GM23338 (cell line): Measurements from ENCODE around the gene AANAT. TPM values are rescaled to one million over a fixed set of nuclear protein-coding genes. Genes with fewer than 3 reads are reported as not detected.

ENCODE experiments used
- ATAC-seq: fragments of 200-7000 bp; cut with Tn5 transposase; 3 replicates; pipeline ENCODE4 v1.9.1; 2020
- DNase-seq: peaks from one replicate; pipeline ENCODE4 v3.0.0-alpha.2; 2015; ENCODE audit warnings: low spot score
- H2AFZ ChIP-seq: fragments of 200-600 bp; sonication (generic); 2 replicates; pipeline ENCODE4 v1.8.0; 2016; ENCODE audit warnings: antibody characterized with exemption, mild to moderate bottlenecking, moderate library complexity
- H3F3A ChIP-seq: fragments of 200-600 bp; sonication (generic); replicated peaks from 2 replicates; pipeline ENCODE4 v1.8.0; 2017; ENCODE audit warnings: antibody characterized with exemption, mixed run types, low read depth
- H3K27ac ChIP-seq: fragments of 200-600 bp; sonication (generic); 2 replicates; pipeline ENCODE4 v1.6.1; 2016; ENCODE audit warnings: low read depth
- H3K27me3 ChIP-seq: fragments of 200-600 bp; sonication (generic); 2 replicates; pipeline ENCODE4 v1.8.0; 2016; ENCODE audit warnings: mild to moderate bottlenecking, mixed run types, moderate library complexity; ENCODE audit not compliant: insufficient read depth
- H3K36me3 ChIP-seq: fragments of 200-600 bp; sonication (generic); 2 replicates; pipeline ENCODE4 v1.8.0; 2016; ENCODE audit warnings: mild to moderate bottlenecking; ENCODE audit not compliant: insufficient read depth
- H3K4me1 ChIP-seq: fragments of 200-600 bp; sonication (generic); 2 replicates; pipeline ENCODE4 v1.8.0; 2016; ENCODE audit warnings: mild to moderate bottlenecking, moderate library complexity; ENCODE audit not compliant: insufficient read depth
- H3K4me2 ChIP-seq: fragments of 200-600 bp; sonication (generic); 2 replicates; pipeline ENCODE4 v1.7.1; 2017; ENCODE audit warnings: mixed run types
- H3K4me3 ChIP-seq: fragments of 200-600 bp; sonication (generic); 2 replicates; pipeline ENCODE4 v1.6.1; 2016; ENCODE audit warnings: mixed run types
- H3K79me2 ChIP-seq: fragments of 200-600 bp; sonication (generic); replicated peaks from 2 replicates; pipeline ENCODE4 v1.8.0; 2017; ENCODE audit warnings: mild to moderate bottlenecking; ENCODE audit not compliant: insufficient read depth
- H3K9me2 ChIP-seq: fragments of 200-600 bp; sonication (generic); 2 replicates; pipeline ENCODE4 v1.8.0; 2017; ENCODE audit not compliant: insufficient read depth
- H4K20me1 ChIP-seq: fragments of 200-600 bp; sonication (generic); replicated peaks from 2 replicates; pipeline ENCODE4 v1.8.0; 2017; ENCODE audit warnings: mild to moderate bottlenecking; ENCODE audit not compliant: insufficient read depth
- H3K27ac Mint-ChIP-seq: 2 replicates; pipeline ENCODE4 v1.8.0; 2020; ENCODE audit warnings: inconsistent platforms, mild to moderate bottlenecking, moderate library complexity, mixed read lengths
- H3K27me3 Mint-ChIP-seq: 3 replicates; pipeline ENCODE4 v1.8.0; 2022; ENCODE audit warnings: low read depth, mild to moderate bottlenecking, moderate library complexity, mixed read lengths, inconsistent platforms; ENCODE audit not compliant: insufficient read depth, poor library complexity
- H3K36me3 Mint-ChIP-seq: 3 replicates; pipeline ENCODE4 v1.8.0; 2021; ENCODE audit warnings: low read depth, mild to moderate bottlenecking, inconsistent platforms, moderate library complexity, mixed read lengths
- H3K4me1 Mint-ChIP-seq: 3 replicates; pipeline ENCODE4 v1.8.0; 2020; ENCODE audit warnings: mild to moderate bottlenecking, inconsistent platforms, mixed read lengths
- H3K4me3 Mint-ChIP-seq: 3 replicates; pipeline ENCODE4 v1.8.0; 2021; ENCODE audit warnings: moderate library complexity, mild to moderate bottlenecking, inconsistent platforms, mixed read lengths
- H3K9me3 Mint-ChIP-seq: 3 replicates; pipeline ENCODE4 v1.8.0; 2020; ENCODE audit warnings: moderate library complexity, mild to moderate bottlenecking, inconsistent platforms, mixed read lengths
- CREB1 ChIP-seq: fragments of 250-450 bp; sonication (Bioruptor Pico); IDR thresholded peaks from 2 replicates; pipeline ENCODE4 v1.5.0; 2020; ENCODE audit warnings: low read depth, mild to moderate bottlenecking, moderate library complexity
- CTCF ChIP-seq, 2 experiments: fragments of 200-600 bp in 1 of 2; sonication (generic) in 1 of 2; conservative IDR thresholded peaks; 2 replicates each; pipeline versions ENCODE4 v1.5.1 to v1.6.1; 2016 to 2017; ENCODE audit warnings: antibody characterized with exemption in 2 of 2, low read depth in 2 of 2, mild to moderate bottlenecking in 2 of 2, moderate library complexity in 1 of 2
- EZH2phosphoT487 ChIP-seq: fragments of 200-600 bp; sonication (generic); IDR thresholded peaks from one replicate; pipeline ENCODE4 v1.8.1; 2018; ENCODE audit warnings: antibody characterized with exemption; ENCODE audit not compliant: unreplicated experiment
- NANOG ChIP-seq: IDR thresholded peaks from 2 replicates; pipeline ENCODE4 v1.6.1; 2016; ENCODE audit warnings: antibody characterized with exemption, borderline replicate concordance
- REST ChIP-seq: IDR thresholded peaks from one replicate; pipeline ENCODE4 v1.6.1; 2018; ENCODE audit warnings: antibody characterized with exemption; ENCODE audit not compliant: unreplicated experiment
- STAT1 ChIP-seq: IDR thresholded peaks from one replicate; pipeline ENCODE4 v1.6.1; 2016; ENCODE audit warnings: antibody characterized with exemption; ENCODE audit not compliant: unreplicated experiment
- ZNF114 ChIP-seq: fragments of 250-450 bp; sonication (Bioruptor Pico); IDR thresholded peaks from 2 replicates; pipeline ENCODE4 v1.5.0; 2020; ENCODE audit warnings: mild to moderate bottlenecking, moderate library complexity
- ZNF462 ChIP-seq: fragments of 250-450 bp; sonication (Bioruptor Pico); IDR thresholded peaks from 2 replicates; pipeline ENCODE4 v1.5.0; 2020; ENCODE audit warnings: mild to moderate bottlenecking, moderate library complexity
- polyA plus RNA-seq: library from polyadenylated mRNA; unstranded; fragments of >200 nt; fragmentation: Nextera tagmentation; extraction: Ambion mirVana; gene quantifications from 2 replicates; pipeline ENCODE4 v1.2.1, GENCODE V29; 2016
- total RNA-seq: library from RNA; depleted of rRNA; stranded (reverse); fragments of >200 nt; shearing (Covaris generic); gene quantifications from 2 replicates; pipeline ENCODE4 v1.2.3, GENCODE V29; 2014

Gene AANAT
- total and polyA plus RNA-seq, 2 experiments from 2014 or later: 0.28 to 1.0 TPM

GRCh38 chr17:76493505-76494167, 26.2 kb downstream of the AANAT start (continued):
- TF ChIP-seq ZNF462 (CRISPR knock-in tag): no peak

- no peaks in the 10 kb centered on the region for H3K36me3 ChIP-seq
- H3K4me2 ChIP-seq: no peak overlapping the region
- no peaks in the 10 kb centered on the region for H3K9me3 Mint-ChIP-seq
- peaks cover 4% of the 10 kb centered on the region; the same call in 1 of the 2 replicates for H3K27me3 ChIP-seq
- peaks cover 20% of the 10 kb centered on the region for H3K27me3 Mint-ChIP-seq
- H3K79me2 ChIP-seq: peaks cover 3% of the 10 kb centered on the region; the same call in 1 of the 2 replicates
- DNase-seq: no peak
- H3K4me1 Mint-ChIP-seq: peaks cover 53% of the 10 kb centered on the region
- H3K4me3 Mint-ChIP-seq: no peak overlapping the region
- ATAC-seq: no peak
- no peak overlapping the region for H3K27ac Mint-ChIP-seq
- H3F3A ChIP-seq: 0 out of 2 replicates have a peak, but pooled peaks cover 3% of the 10 kb centered on the region
- no peaks in the 10 kb centered on the region for H3K36me3 Mint-ChIP-seq
- H4K20me1 ChIP-seq: peaks cover 12% of the 10 kb centered on the region
- H3K4me1 ChIP-seq: peaks cover 28% of the 10 kb centered on the region
- no peak overlapping the region for H3K27ac ChIP-seq
- H3K9me2 ChIP-seq: no peaks in the 10 kb centered on the region
- H3K4me3 ChIP-seq: no peak overlapping the region
- H2AFZ ChIP-seq: no peak overlapping the region
- TF ChIP-seq ZNF114 (CRISPR knock-in tag) (no peak), CTCF (conservative IDR thresholded peaks at IDR 0.05; ENCODE audit: low read depth in 2 of 2) (no peak), NANOG (no peak), REST (no peak), CREB1 (no peak), STAT1 (no peak), EZH2phosphoT487 (no peak)
These were observed 28.4 kb downstream of the AANAT start for GRCh38 chr17:76495663-76496400.
